Astrocyte (in vitro differentiated cells and primary cell): ENCODE measurements around the gene FAXC. TPM values are rescaled to one million over a fixed set of nuclear protein-coding genes. Genes with fewer than 3 reads are reported as not detected.

Experiments used
- DNase-seq: peaks from one replicate; pipeline ENCODE4 v3.0.0-alpha.2; 2010; ENCODE audit warnings: low read depth
- FAIRE-seq: peaks from 2 replicates; lab custom pipeline; 2011; peaks lifted over from hg19 to GRCh38; lab: Jason Lieb, UNC
- H2AFZ ChIP-seq: 2 replicates; pipeline ENCODE4 v1.6.0; 2012; ENCODE audit warnings: low read depth, low read length, inconsistent platforms
- H3K27ac ChIP-seq: 2 replicates; pipeline ENCODE4 v1.5.1; 2011; ENCODE audit warnings: low read depth, low read length, inconsistent platforms
- H3K27me3 ChIP-seq: 2 replicates; pipeline ENCODE4 v1.6.0; 2011; ENCODE audit warnings: low read length, inconsistent platforms; ENCODE audit not compliant: insufficient read depth
- H3K36me3 ChIP-seq: 2 replicates; pipeline ENCODE4 v1.5.1; 2011; ENCODE audit warnings: low read length, inconsistent platforms; ENCODE audit not compliant: insufficient read depth
- H3K4me1 ChIP-seq: 2 replicates; pipeline ENCODE4 v1.5.1; 2011; ENCODE audit warnings: low read length, inconsistent platforms; ENCODE audit not compliant: insufficient read depth
- H3K4me2 ChIP-seq: 2 replicates; pipeline ENCODE4 v1.6.0; 2012; ENCODE audit warnings: low read length, inconsistent platforms
- H3K4me3 ChIP-seq: 2 replicates; pipeline ENCODE4 v1.5.1; 2011; ENCODE audit warnings: low read depth, mild to moderate bottlenecking, low read length, inconsistent platforms; ENCODE audit not compliant: insufficient read depth
- H3K79me2 ChIP-seq: 2 replicates; pipeline ENCODE4 v1.6.0; 2012; ENCODE audit warnings: mild to moderate bottlenecking, low read length, inconsistent platforms; ENCODE audit not compliant: insufficient read depth
- H3K9ac ChIP-seq: 2 replicates; pipeline ENCODE4 v1.6.0; 2012; ENCODE audit warnings: mild to moderate bottlenecking, low read length, inconsistent platforms
- H3K9me3 ChIP-seq: 2 replicates; pipeline ENCODE4 v1.5.1; 2012; ENCODE audit warnings: low read depth, mild to moderate bottlenecking, low read length, inconsistent platforms; ENCODE audit not compliant: insufficient read depth
- H4K20me1 ChIP-seq: 2 replicates; pipeline ENCODE4 v1.6.0; 2012; ENCODE audit warnings: low read length, inconsistent platforms; ENCODE audit not compliant: insufficient read depth
- H3K27ac Mint-ChIP-seq: one replicate; pipeline ENCODE4 v1.8.0; 2021; ENCODE audit warnings: mild to moderate bottlenecking, mixed read lengths; ENCODE audit not compliant: unreplicated experiment
- H3K27me3 Mint-ChIP-seq: one replicate; pipeline ENCODE4 v1.8.0; 2021; ENCODE audit warnings: low read depth, mixed read lengths; ENCODE audit not compliant: unreplicated experiment
- H3K36me3 Mint-ChIP-seq: one replicate; pipeline ENCODE4 v1.8.0; 2021; ENCODE audit warnings: low read depth, mixed read lengths; ENCODE audit not compliant: unreplicated experiment
- H3K4me1 Mint-ChIP-seq: one replicate; pipeline ENCODE4 v1.8.0; 2021; ENCODE audit warnings: low read depth, mixed read lengths; ENCODE audit not compliant: unreplicated experiment
- H3K4me3 Mint-ChIP-seq: one replicate; pipeline ENCODE4 v1.8.0; 2021; ENCODE audit warnings: mild to moderate bottlenecking, moderate library complexity, mixed read lengths; ENCODE audit not compliant: unreplicated experiment
- H3K9me3 Mint-ChIP-seq: one replicate; pipeline ENCODE4 v1.8.0; 2021; ENCODE audit warnings: mild to moderate bottlenecking, mixed read lengths; ENCODE audit not compliant: unreplicated experiment
- EZH2 ChIP-seq: IDR thresholded peaks from 2 replicates; pipeline ENCODE4 v1.6.1; 2012; ENCODE audit warnings: mild to moderate bottlenecking, low read length, inconsistent platforms; ENCODE audit not compliant: insufficient read depth
- total RNA-seq: library from RNA; stranded (reverse); gene quantifications from 2 replicates; pipeline ENCODE4 v1.2.1, GENCODE V29; 2021
- TF ChIP-seq, protein P1 (sequence below): IDR thresholded peaks from 2 replicates; pipeline ENCODE4 v1.5.1; 2011; ENCODE audit warnings: low read depth, mild to moderate bottlenecking, inconsistent platforms, low read length, moderate library complexity; ENCODE audit not compliant: insufficient read depth

FAXC gene
- total RNA-seq, 1 donor from 2014 or later = 9.9 TPM

DNA sequence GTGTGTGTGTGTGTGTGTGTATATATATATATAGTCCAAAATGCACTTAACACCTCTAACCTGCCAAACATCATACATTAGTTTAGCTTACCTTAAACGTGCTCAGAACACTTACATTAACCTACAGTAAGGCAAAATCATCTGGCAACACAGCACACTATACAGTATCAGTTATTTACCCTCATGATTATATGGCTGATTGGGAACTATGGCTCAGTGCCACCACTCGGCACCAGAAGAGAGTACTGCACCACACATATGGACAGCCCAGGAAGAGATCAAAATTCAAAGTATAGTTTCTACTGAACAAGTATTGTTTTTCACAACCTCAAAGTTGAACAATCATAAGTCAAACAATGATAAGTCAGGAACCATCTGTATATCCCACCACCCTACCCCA lies 59.8 kb downstream of the FAXC start:
- Mint-ChIP-seq H3K9me3 (no peaks in the 10 kb centered on the region), H3K27ac (no peak overlapping the region), H3K36me3 (peaks cover 2% of the 10 kb centered on the region), H3K27me3 (no peaks in the 10 kb centered on the region), H3K4me3 (no peak overlapping the region), H3K4me1 (no peaks in the 10 kb centered on the region)
- TF ChIP-seq, protein P1, sequence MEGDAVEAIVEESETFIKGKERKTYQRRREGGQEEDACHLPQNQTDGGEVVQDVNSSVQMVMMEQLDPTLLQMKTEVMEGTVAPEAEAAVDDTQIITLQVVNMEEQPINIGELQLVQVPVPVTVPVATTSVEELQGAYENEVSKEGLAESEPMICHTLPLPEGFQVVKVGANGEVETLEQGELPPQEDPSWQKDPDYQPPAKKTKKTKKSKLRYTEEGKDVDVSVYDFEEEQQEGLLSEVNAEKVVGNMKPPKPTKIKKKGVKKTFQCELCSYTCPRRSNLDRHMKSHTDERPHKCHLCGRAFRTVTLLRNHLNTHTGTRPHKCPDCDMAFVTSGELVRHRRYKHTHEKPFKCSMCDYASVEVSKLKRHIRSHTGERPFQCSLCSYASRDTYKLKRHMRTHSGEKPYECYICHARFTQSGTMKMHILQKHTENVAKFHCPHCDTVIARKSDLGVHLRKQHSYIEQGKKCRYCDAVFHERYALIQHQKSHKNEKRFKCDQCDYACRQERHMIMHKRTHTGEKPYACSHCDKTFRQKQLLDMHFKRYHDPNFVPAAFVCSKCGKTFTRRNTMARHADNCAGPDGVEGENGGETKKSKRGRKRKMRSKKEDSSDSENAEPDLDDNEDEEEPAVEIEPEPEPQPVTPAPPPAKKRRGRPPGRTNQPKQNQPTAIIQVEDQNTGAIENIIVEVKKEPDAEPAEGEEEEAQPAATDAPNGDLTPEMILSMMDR = no peak
- TF ChIP-seq EZH2 = no peak
- Histone ChIP-seq H2AFZ (no peak overlapping the region), H3K4me3 (no peak overlapping the region), H3K4me2 (no peak overlapping the region), H3K36me3 (no peaks in the 10 kb centered on the region), H3K27ac (no peak overlapping the region), H4K20me1 (no peaks in the 10 kb centered on the region), H3K9me3 (no peaks in the 10 kb centered on the region), H3K27me3 (no peaks in the 10 kb centered on the region), H3K79me2 (no peaks in the 10 kb centered on the region), H3K9ac (no peak overlapping the region), H3K4me1 (no peaks in the 10 kb centered on the region)
- no peak for FAIRE-seq
- no peak for DNase-seq

DNA sequence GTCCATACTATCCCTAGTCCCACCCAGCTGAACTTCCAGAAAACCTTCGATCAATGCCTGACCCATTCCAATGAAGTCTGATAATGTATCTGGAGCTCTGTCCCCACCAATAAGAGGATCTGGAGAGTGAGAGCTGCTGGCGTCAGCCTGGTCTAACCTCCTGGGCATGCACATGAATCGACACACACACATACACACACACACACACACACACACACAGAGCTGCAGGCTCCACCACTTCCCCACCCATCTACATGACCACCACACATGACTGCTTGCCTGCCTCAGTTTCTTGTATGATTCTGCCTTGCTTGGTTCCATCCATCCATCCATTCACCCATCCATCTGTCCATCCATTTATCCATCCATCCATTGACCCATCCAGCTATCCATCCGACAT lies 60.8 kb downstream of the FAXC start:
- H3K27ac Mint-ChIP-seq = no peak overlapping the region
- Histone ChIP-seq H3K4me1 (no peaks in the 10 kb centered on the region), H3K4me2 (no peak overlapping the region), H3K36me3 (no peaks in the 10 kb centered on the region), H3K9me3 (no peaks in the 10 kb centered on the region), H3K27me3 (no peaks in the 10 kb centered on the region), H3K9ac (no peak overlapping the region), H3K79me2 (no peaks in the 10 kb centered on the region), H2AFZ (no peak overlapping the region), H3K4me3 (no peak overlapping the region), H3K27ac (no peak overlapping the region), H4K20me1 (no peaks in the 10 kb centered on the region)
- FAIRE-seq (no peak), DNase-seq (no peak)
- H3K27me3 Mint-ChIP-seq = no peaks in the 10 kb centered on the region
- H3K4me3 Mint-ChIP-seq = no peak overlapping the region
- no peaks in the 10 kb centered on the region for H3K4me1 Mint-ChIP-seq
- TF ChIP-seq, protein P1 = no peak
- TF ChIP-seq EZH2 = no peak
- H3K36me3 Mint-ChIP-seq = peaks cover 2% of the 10 kb centered on the region
- H3K9me3 Mint-ChIP-seq = no peaks in the 10 kb centered on the region

DNA sequence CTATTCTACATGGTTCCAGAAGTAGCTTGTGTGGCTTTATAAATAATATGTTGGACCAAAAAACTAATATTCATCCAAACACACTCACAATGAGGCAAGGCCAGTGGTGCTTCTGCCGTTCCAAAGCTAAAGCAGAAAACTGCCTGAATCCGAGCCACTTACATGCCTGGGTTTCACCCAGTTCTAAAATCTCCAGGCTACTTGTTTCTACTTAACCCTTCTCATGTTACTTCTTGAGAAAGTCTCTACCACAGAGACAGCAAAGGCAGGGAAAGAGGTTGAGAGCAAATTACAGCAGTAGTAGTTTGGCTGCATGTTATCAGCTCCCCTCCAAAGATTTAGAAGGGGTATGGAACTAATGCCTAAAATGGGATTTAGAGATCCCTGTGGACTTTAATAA lies 62.0 kb downstream of the FAXC start:
- H3K9ac ChIP-seq = no peak overlapping the region
- peaks cover 2% of the 10 kb centered on the region for H3K36me3 Mint-ChIP-seq

More for the DNA sequence above, 62.0 kb downstream of the FAXC start:
- no peaks in the 10 kb centered on the region for H3K27me3 Mint-ChIP-seq
- Histone ChIP-seq H3K79me2 (no peaks in the 10 kb centered on the region), H3K27ac (no peak overlapping the region), H3K4me2 (no peak overlapping the region), H3K36me3 (no peaks in the 10 kb centered on the region), H3K9me3 (no peaks in the 10 kb centered on the region), H3K4me1 (no peaks in the 10 kb centered on the region), H4K20me1 (no peaks in the 10 kb centered on the region), H2AFZ (no peak overlapping the region), H3K27me3 (no peaks in the 10 kb centered on the region), H3K4me3 (no peak overlapping the region)
- H3K9me3 Mint-ChIP-seq = no peaks in the 10 kb centered on the region
- H3K27ac Mint-ChIP-seq = no peak overlapping the region
- H3K4me1 Mint-ChIP-seq = no peaks in the 10 kb centered on the region
- no peak for DNase-seq
- TF ChIP-seq EZH2 = no peak
- TF ChIP-seq, protein P1 = no peak
- H3K4me3 Mint-ChIP-seq = no peak overlapping the region
- FAIRE-seq = no peak
